ENCODE results near the gene ATAD3C. TPM values are rescaled to one million over a fixed set of nuclear protein-coding genes. Genes with fewer than 3 reads are reported as not detected.

Gene ATAD3C
- total RNA-seq, 3 donors from 2014 or later, result 1.9 to 8.5 (median 4.3) TPM

GRCh38 chr1:1437904-1438376 lies 11.5 kb upstream of the ATAD3C start:
- Histone ChIP-seq H3K27me3 (no peaks in the 10 kb centered on the region), H3K4me3 (no peak overlapping the region), H3K9me3 (no peaks in the 10 kb centered on the region), H3K4me1 (peaks cover 18 to 38% of the 10 kb centered on the region in 2 donors), H3K36me3 (no peaks in the 10 kb centered on the region), H3K27ac (no peak overlapping the region)
- intact Hi-C loops (cut with DNase I; ENCODE audit: low total_unique reads), result no loop called here
- no peak for TF ChIP-seq CTCF (IDR thresholded peaks at IDR 0.05)
- no peak for DNase-seq (ENCODE audit: low spot score in 2 of 2)

GRCh38 chr1:1438531-1439381 lies 10.7 kb upstream of the ATAD3C start:
- intact Hi-C loops (cut with DNase I; ENCODE audit: low total_unique reads), result no loop called here
- no peaks in the 10 kb centered on the region for H3K9me3 ChIP-seq
- no peak overlapping the region for H3K27ac ChIP-seq
- H3K4me3 ChIP-seq, result no peak overlapping the region
- DNase-seq (ENCODE audit: low spot score in 2 of 2), result no peak
- no peaks in the 10 kb centered on the region for H3K27me3 ChIP-seq
- H3K36me3 ChIP-seq, result no peaks in the 10 kb centered on the region
- TF ChIP-seq POLR2AphosphoS5 (IDR thresholded peaks at IDR 0.05), result no peak
- TF ChIP-seq POLR2A (IDR thresholded peaks at IDR 0.05), result no peak
- TF ChIP-seq CTCF (IDR thresholded peaks at IDR 0.05), result no peak
- peaks cover 14 to 32% of the 10 kb centered on the region in 2 donors for H3K4me1 ChIP-seq

- DNase-seq (ENCODE audit: low spot score in 2 of 2), result no peak
- no peaks in the 10 kb centered on the region for H3K9me3 ChIP-seq
- no peaks in the 10 kb centered on the region for H3K27me3 ChIP-seq
- H3K36me3 ChIP-seq, result no peaks in the 10 kb centered on the region
- intact Hi-C loops (cut with DNase I; ENCODE audit: low total_unique reads), result loop anchor here (5.0 kb wide), 1 partner anchor 182 kb away; no protein-coding TSS in a partner anchor
- TF ChIP-seq POLR2AphosphoS5 (IDR thresholded peaks at IDR 0.05) (no peak), CTCF (IDR thresholded peaks at IDR 0.05) (no peak), POLR2A (IDR thresholded peaks at IDR 0.05) (no peak)
- no peak overlapping the region for H3K27ac ChIP-seq
- H3K4me3 ChIP-seq, result no peak overlapping the region
- H3K4me1 ChIP-seq, result peaks cover 8 to 24% of the 10 kb centered on the region in 2 donors
These were observed 9.8 kb upstream of the ATAD3C start for GRCh38 chr1:1439546-1440261.

- no peak for TF ChIP-seq POLR2A (IDR thresholded peaks at IDR 0.05)
- TF ChIP-seq CTCF (IDR thresholded peaks at IDR 0.05), result no peak
- TF ChIP-seq POLR2AphosphoS5 (IDR thresholded peaks at IDR 0.05), result no peak
- no peaks in the 10 kb centered on the region for H3K9me3 ChIP-seq
- no peaks in the 10 kb centered on the region for H3K27me3 ChIP-seq
- H3K36me3 ChIP-seq, result no peaks in the 10 kb centered on the region
- peak overlapping the region in 1 of 2 donors; percentile 4 for H3K27ac ChIP-seq
- intact Hi-C loops (cut with DNase I; ENCODE audit: low total_unique reads), result loop anchor here (5.0 kb wide), 1 partner anchor 183 kb away; no protein-coding TSS in a partner anchor
- H3K4me3 ChIP-seq, result no peak overlapping the region
- DNase-seq (ENCODE audit: low spot score in 2 of 2), result no peak
- H3K4me1 ChIP-seq, result peaks cover 3 to 20% of the 10 kb centered on the region in 2 donors
These were observed 9.1 kb upstream of the ATAD3C start for GRCh38 chr1:1440262-1441001.
